Measurements from ENCODE around the gene ADAM17. TPM values are rescaled to one million over a fixed set of nuclear protein-coding genes. Genes with fewer than 3 reads are reported as not detected.

ADAM17 gene
- total and polyA plus RNA-seq, 10 of the 15 experiments (the other 5 are each of a cell fraction or from before 2014, with no cell fraction given), result 2.3 to 18.5 (median 13.4) TPM

GRCh38 chr2:9565436-9566153 lies 10.0 kb upstream of the ADAM17 start:
- H3K36me3 ChIP-seq (ENCODE audit: control insufficient read depth in 2 of 2, insufficient read depth in 2 of 2, low read length in 1 of 2), result no peaks in the 10 kb centered on the region
- in situ Hi-C loops (cut with MboI), result no loop called here
- WGBS (ENCODE audit: insufficient coverage, insufficient replicate concordance, low lambda C conversion rate, missing lambda C conversion rate), result 82% methylated on average over 11 of the region's 11 CpGs
- H3K4me1 ChIP-seq (ENCODE audit: control insufficient read depth, insufficient read depth, low read length), result no peaks in the 10 kb centered on the region
- ChIA-PET CTCF (interaction anchor here (0.6 kb wide), 1 partner anchor 389 kb away, joined by 3 read pairs; no protein-coding TSS in a partner anchor), SMC1A (ENCODE audit: uncharacterized antibody, unreplicated experiment) (interaction anchor here (1.3 kb wide), 1 partner anchor 9 kb away, joined by 3 read pairs; no protein-coding TSS in a partner anchor), POLR2A (interaction anchor here (1.6 kb wide), 1 partner anchor 10 kb away, joined by 7 read pairs; the partner anchor contains the start of gene ADAM17), RAD21 (ENCODE audit: unreplicated experiment) (interaction anchor here (1.0 kb wide), 1 partner anchor 143 kb away, joined by 3 read pairs; no protein-coding TSS in a partner anchor)
- no peak overlapping the region for H3K9ac ChIP-seq (ENCODE audit: control insufficient read depth, insufficient read depth, low read length)
- ATAC-seq, result peak; percentile 61
- intact Hi-C loops (cut with micrococcal nuclease; ENCODE audit: unreplicated experiment), result no loop called here
- H3K4me3 ChIP-seq, result no peak overlapping the region
- H4K20me1 ChIP-seq (ENCODE audit: control insufficient read depth, insufficient read depth), result no peaks in the 10 kb centered on the region
- no peak for FAIRE-seq
- no TSS peak for BruUV-seq (replicated peaks)
- H3K9me3 ChIP-seq (replicated peaks; ENCODE audit: control insufficient read depth, insufficient read depth, low read length), result no peaks in the 10 kb centered on the region
- no peaks in the 10 kb centered on the region for H3K79me2 ChIP-seq (ENCODE audit: control insufficient read depth, insufficient read depth, low read length)
- no peak overlapping the region for H3K27ac ChIP-seq (ENCODE audit: control insufficient read depth, insufficient read depth)
- H2AFZ ChIP-seq (ENCODE audit: control insufficient read depth, low read depth, low read length), result no peak overlapping the region
- no peaks in the 10 kb centered on the region for H3K27me3 ChIP-seq (replicated peaks in 1 of 2; ENCODE audit: control insufficient read depth in 2 of 2, insufficient read depth in 2 of 2, low read length in 1 of 2)
- DNase-seq (ENCODE audit: low read depth, low spot score), result no peak
- no peak overlapping the region for H3K4me2 ChIP-seq (ENCODE audit: control insufficient read depth, insufficient read depth)
- TF ChIP-seq POLR2AphosphoS5 (IDR thresholded peaks at IDR 0.05; ENCODE audit: low read length) (no peak), MTA2 (IDR thresholded peaks at IDR 0.05; ENCODE audit: low read depth) (no peak), KDM1A (IDR thresholded peaks at IDR 0.05; ENCODE audit: borderline replicate concordance) (no peak), TCF7 (IDR thresholded peaks at IDR 0.05; ENCODE audit: borderline replicate concordance) (no peak), ZSCAN29 (IDR thresholded peaks at IDR 0.05) (no peak), SREBF2 (IDR thresholded peaks at IDR 0.05; ENCODE audit: low read length) (no peak), ZNF217 (IDR thresholded peaks at IDR 0.05) (no peak), PAX5 (IDR thresholded peaks at IDR 0.05; ENCODE audit: borderline replicate concordance, low read depth, low read length) (no peak), ZNF207 (IDR thresholded peaks at IDR 0.05; ENCODE audit: borderline replicate concordance) (no peak), HSF1 (IDR thresholded peaks at IDR 0.05; ENCODE audit: low read depth, low read length) (no peak), SRF (IDR thresholded peaks at IDR 0.05; ENCODE audit: low read depth in 2 of 2, low read length in 2 of 2) (no peak), RCOR1 (conservative IDR thresholded peaks at IDR 0.05; ENCODE audit: low read depth, low read length) (no peak), NR2C1 (IDR thresholded peaks at IDR 0.05) (no peak), SUZ12 (IDR thresholded peaks at IDR 0.05; ENCODE audit: unreplicated experiment) (no peak), CREM (IDR thresholded peaks at IDR 0.05; ENCODE audit: low read depth) (no peak)
- TF ChIP-seq, protein P1, sequence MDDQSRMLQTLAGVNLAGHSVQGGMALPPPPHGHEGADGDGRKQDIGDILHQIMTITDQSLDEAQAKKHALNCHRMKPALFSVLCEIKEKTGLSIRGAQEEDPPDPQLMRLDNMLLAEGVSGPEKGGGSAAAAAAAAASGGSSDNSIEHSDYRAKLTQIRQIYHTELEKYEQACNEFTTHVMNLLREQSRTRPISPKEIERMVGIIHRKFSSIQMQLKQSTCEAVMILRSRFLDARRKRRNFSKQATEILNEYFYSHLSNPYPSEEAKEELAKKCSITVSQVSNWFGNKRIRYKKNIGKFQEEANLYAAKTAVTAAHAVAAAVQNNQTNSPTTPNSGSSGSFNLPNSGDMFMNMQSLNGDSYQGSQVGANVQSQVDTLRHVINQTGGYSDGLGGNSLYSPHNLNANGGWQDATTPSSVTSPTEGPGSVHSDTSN (IDR thresholded peaks at IDR 0.05; ENCODE audit: insufficient replicate concordance, low read depth, low read length), result no peak
- TF ChIP-seq, protein P2, sequence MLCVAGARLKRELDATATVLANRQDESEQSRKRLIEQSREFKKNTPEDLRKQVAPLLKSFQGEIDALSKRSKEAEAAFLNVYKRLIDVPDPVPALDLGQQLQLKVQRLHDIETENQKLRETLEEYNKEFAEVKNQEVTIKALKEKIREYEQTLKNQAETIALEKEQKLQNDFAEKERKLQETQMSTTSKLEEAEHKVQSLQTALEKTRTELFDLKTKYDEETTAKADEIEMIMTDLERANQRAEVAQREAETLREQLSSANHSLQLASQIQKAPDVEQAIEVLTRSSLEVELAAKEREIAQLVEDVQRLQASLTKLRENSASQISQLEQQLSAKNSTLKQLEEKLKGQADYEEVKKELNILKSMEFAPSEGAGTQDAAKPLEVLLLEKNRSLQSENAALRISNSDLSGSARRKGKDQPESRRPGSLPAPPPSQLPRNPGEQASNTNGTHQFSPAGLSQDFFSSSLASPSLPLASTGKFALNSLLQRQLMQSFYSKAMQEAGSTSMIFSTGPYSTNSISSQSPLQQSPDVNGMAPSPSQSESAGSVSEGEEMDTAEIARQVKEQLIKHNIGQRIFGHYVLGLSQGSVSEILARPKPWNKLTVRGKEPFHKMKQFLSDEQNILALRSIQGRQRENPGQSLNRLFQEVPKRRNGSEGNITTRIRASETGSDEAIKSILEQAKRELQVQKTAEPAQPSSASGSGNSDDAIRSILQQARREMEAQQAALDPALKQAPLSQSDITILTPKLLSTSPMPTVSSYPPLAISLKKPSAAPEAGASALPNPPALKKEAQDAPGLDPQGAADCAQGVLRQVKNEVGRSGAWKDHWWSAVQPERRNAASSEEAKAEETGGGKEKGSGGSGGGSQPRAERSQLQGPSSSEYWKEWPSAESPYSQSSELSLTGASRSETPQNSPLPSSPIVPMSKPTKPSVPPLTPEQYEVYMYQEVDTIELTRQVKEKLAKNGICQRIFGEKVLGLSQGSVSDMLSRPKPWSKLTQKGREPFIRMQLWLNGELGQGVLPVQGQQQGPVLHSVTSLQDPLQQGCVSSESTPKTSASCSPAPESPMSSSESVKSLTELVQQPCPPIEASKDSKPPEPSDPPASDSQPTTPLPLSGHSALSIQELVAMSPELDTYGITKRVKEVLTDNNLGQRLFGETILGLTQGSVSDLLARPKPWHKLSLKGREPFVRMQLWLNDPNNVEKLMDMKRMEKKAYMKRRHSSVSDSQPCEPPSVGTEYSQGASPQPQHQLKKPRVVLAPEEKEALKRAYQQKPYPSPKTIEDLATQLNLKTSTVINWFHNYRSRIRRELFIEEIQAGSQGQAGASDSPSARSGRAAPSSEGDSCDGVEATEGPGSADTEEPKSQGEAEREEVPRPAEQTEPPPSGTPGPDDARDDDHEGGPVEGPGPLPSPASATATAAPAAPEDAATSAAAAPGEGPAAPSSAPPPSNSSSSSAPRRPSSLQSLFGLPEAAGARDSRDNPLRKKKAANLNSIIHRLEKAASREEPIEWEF (IDR thresholded peaks at IDR 0.05; ENCODE audit: insufficient replicate concordance, low read depth, low read length), result no peak

Measured in GM12878 (cell line).